ENCODE measurements around the gene FOXJ3. TPM values are rescaled to one million over a fixed set of nuclear protein-coding genes. Genes with fewer than 3 reads are reported as not detected.

The FOXJ3 gene
- total RNA-seq, 2 donors from 2014 or later, result 36.7 to 38.6 TPM

- DNase-seq (ENCODE audit: low spot score), result no peak
- no peaks in the 10 kb centered on the region for H3K9me3 ChIP-seq
- H3K4me1 ChIP-seq, result no peaks in the 10 kb centered on the region
- no peaks in the 10 kb centered on the region for H3K27me3 ChIP-seq
- no peak overlapping the region for H3K27ac ChIP-seq
- H3K36me3 ChIP-seq, result no peaks in the 10 kb centered on the region
- TF ChIP-seq CTCF (IDR thresholded peaks at IDR 0.05), result no peak
- H3K4me3 ChIP-seq, result no peak overlapping the region
These were observed 181.4 kb downstream of the FOXJ3 start for GRCh38 chr1:42153624-42154023.

GRCh38 chr1:42152907-42153600 lies 182.0 kb downstream of the FOXJ3 start, which contains the start of gene GUCA2B:
GUCA2B (plus strand) TSS chr1:42153410; CDS start chr1:42153451, 41 bp downstream.
- no peaks in the 10 kb centered on the region for H3K9me3 ChIP-seq
- no peak within 1 kb of the TSS for H3K4me3 ChIP-seq
- H3K27ac ChIP-seq, result no peak within 1 kb of the TSS
- H3K27me3 ChIP-seq, result no peaks in the 10 kb centered on the region
- H3K4me1 ChIP-seq, result no peaks in the 10 kb centered on the region
- no peak for DNase-seq (ENCODE audit: low spot score)
- no peak for TF ChIP-seq CTCF (IDR thresholded peaks at IDR 0.05)
- no peaks in the 10 kb centered on the region for H3K36me3 ChIP-seq

- H3K4me3 ChIP-seq, result no peak overlapping the region
- DNase-seq (ENCODE audit: low spot score), result no peak
- no peaks in the 10 kb centered on the region for H3K27me3 ChIP-seq
- no peaks in the 10 kb centered on the region for H3K4me1 ChIP-seq
- no peak overlapping the region for H3K27ac ChIP-seq
- H3K9me3 ChIP-seq, result no peaks in the 10 kb centered on the region
- H3K36me3 ChIP-seq, result no peaks in the 10 kb centered on the region
- no peak for TF ChIP-seq CTCF (IDR thresholded peaks at IDR 0.05)
These were observed 182.9 kb downstream of the FOXJ3 start for GRCh38 chr1:42152119-42152518.

- Histone ChIP-seq H3K36me3 (no peaks in the 10 kb centered on the region), H3K4me1 (peaks cover 0 to 7% of the 10 kb centered on the region in 2 donors), H3K27ac (no peak overlapping the region), H3K9me3 (no peaks in the 10 kb centered on the region), H3K27me3 (no peaks in the 10 kb centered on the region), H3K4me3 (no peak overlapping the region)
- no peak for TF ChIP-seq CTCF (IDR thresholded peaks at IDR 0.05)
- DNase-seq (ENCODE audit: low spot score), result no peak
These were observed 184.4 kb downstream of the FOXJ3 start for GRCh38 chr1:42150651-42151050.

GRCh38 chr1:42148166-42148565 lies 186.9 kb downstream of the FOXJ3 start:
- H3K27me3 ChIP-seq, result no peaks in the 10 kb centered on the region
- peaks cover 0 to 7% of the 10 kb centered on the region in 2 donors for H3K4me1 ChIP-seq
- H3K27ac ChIP-seq, result no peak overlapping the region
- no peak for DNase-seq (ENCODE audit: low spot score)
- no peak for TF ChIP-seq CTCF (IDR thresholded peaks at IDR 0.05)
- H3K9me3 ChIP-seq, result no peaks in the 10 kb centered on the region
- H3K36me3 ChIP-seq, result no peaks in the 10 kb centered on the region
- H3K4me3 ChIP-seq, result no peak overlapping the region
